Neural cell (in vitro differentiated cells): ENCODE data around the gene PLXDC2.

Experiments used
- EP300 ChIP-seq: fragments of 450-650 bp; conservative IDR thresholded peaks from 2 replicates; pipeline ENCODE4 v1.6.1; 2014; ENCODE audit warnings: antibody characterized with exemption, mild to moderate bottlenecking, moderate library complexity; ENCODE audit not compliant: poor library complexity, severe bottlenecking
- EZH2 ChIP-seq: fragments of 200-600, 300-800 bp; shearing (Covaris generic), sonication (generic); IDR thresholded peaks from 2 replicates; pipeline ENCODE4 v1.6.1; 2014; ENCODE audit warnings: antibody characterized with exemption, low read length, borderline replicate concordance, mild to moderate bottlenecking; ENCODE audit not compliant: insufficient read depth, poor library complexity, severe bottlenecking
- MXI1 ChIP-seq: fragments of 450-650 bp; conservative IDR thresholded peaks from 2 replicates; pipeline ENCODE4 v1.6.1; 2014; ENCODE audit warnings: antibody characterized with exemption, mild to moderate bottlenecking; ENCODE audit not compliant: poor library complexity, severe bottlenecking
- POLR2AphosphoS5 ChIP-seq: IDR thresholded peaks from 2 replicates; pipeline ENCODE4 v1.6.1; 2012
- RAD21 ChIP-seq: fragments of 450-650 bp; conservative IDR thresholded peaks from 2 replicates; pipeline ENCODE4 v1.6.1; 2014; ENCODE audit warnings: antibody characterized with exemption, mild to moderate bottlenecking, moderate library complexity
- REST ChIP-seq: IDR thresholded peaks from 2 replicates; pipeline ENCODE4 v1.6.1; 2012; ENCODE audit warnings: borderline replicate concordance
- SMC3 ChIP-seq: fragments of 450-650 bp; conservative IDR thresholded peaks from 2 replicates; pipeline ENCODE4 v1.6.1; 2014; ENCODE audit warnings: antibody characterized with exemption, mild to moderate bottlenecking, moderate library complexity; ENCODE audit not compliant: poor library complexity
- TAF1 ChIP-seq: IDR thresholded peaks from 2 replicates; pipeline ENCODE4 v1.6.1; 2012; ENCODE audit warnings: low read depth
- TF ChIP-seq, protein P1 (sequence below): fragments of 450-650 bp; IDR thresholded peaks from 2 replicates; pipeline ENCODE4 v1.5.1; 2014; ENCODE audit warnings: antibody characterized with exemption, mild to moderate bottlenecking, moderate library complexity; ENCODE audit not compliant: poor library complexity, severe bottlenecking

- TF ChIP-seq POLR2AphosphoS5 (no peak), EZH2 (no peak), EP300 (no peak), MXI1 (no peak), RAD21 (no peak), REST (no peak), TAF1 (no peak), SMC3 (no peak)
- TF ChIP-seq, protein P1, sequence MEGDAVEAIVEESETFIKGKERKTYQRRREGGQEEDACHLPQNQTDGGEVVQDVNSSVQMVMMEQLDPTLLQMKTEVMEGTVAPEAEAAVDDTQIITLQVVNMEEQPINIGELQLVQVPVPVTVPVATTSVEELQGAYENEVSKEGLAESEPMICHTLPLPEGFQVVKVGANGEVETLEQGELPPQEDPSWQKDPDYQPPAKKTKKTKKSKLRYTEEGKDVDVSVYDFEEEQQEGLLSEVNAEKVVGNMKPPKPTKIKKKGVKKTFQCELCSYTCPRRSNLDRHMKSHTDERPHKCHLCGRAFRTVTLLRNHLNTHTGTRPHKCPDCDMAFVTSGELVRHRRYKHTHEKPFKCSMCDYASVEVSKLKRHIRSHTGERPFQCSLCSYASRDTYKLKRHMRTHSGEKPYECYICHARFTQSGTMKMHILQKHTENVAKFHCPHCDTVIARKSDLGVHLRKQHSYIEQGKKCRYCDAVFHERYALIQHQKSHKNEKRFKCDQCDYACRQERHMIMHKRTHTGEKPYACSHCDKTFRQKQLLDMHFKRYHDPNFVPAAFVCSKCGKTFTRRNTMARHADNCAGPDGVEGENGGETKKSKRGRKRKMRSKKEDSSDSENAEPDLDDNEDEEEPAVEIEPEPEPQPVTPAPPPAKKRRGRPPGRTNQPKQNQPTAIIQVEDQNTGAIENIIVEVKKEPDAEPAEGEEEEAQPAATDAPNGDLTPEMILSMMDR = no peak
Measured at GRCh38 chr10:19902456-19902855, 86.2 kb downstream of the PLXDC2 start.
